Stimulated activated CD4-positive, alpha-beta T cell treated with anti-CD3 and anti-CD28 coated beads, TNF-alpha, amount 100 ng/mL, for 24 hours (primary cell): ENCODE measurements around the gene PTPRT.

ENCODE experiments used
- DNase-seq, 3 experiments: peaks; one replicate each; pipeline ENCODE4 v3.0.0-alpha.2; 2020; ENCODE audit warnings: low read depth in 3 of 3

Gene PTPRT

DNA sequence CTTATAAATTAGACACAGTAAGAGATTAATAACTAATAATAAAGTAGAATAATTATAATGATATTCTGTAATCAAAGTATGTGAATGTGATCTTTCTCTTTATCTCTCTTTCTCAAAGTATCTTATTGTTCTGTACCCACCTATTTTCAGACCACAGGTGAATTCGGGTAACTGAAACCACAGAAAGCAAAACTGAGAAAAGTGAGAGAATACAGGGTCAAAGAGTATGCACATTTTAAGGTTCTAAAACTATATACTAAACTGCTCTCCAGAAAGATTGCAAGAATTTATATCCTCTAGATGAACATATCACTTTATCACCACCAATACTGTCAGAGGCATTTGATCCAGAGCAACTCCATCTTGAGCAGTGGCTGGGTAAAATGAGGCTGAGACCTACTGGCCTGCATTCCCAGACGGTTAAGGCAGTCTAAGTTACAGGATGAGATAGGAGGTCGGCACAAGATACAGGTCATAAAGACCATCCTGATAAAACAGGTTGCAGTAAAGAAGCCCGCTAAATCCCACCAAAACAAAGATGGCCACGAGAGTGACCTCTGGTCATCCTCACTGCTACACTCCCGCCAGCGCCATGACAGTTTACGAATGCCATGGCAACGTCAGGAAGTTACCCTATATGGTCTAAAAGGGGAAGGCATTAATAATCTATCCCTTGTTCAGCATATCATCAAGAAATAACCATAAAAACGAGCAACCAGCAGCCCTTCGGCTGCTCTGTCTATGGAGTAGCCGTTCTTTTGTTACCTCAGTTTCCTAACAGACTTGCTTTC is 211.3 kb downstream of the PTPRT start:
- DNase-seq = no peak

DNA sequence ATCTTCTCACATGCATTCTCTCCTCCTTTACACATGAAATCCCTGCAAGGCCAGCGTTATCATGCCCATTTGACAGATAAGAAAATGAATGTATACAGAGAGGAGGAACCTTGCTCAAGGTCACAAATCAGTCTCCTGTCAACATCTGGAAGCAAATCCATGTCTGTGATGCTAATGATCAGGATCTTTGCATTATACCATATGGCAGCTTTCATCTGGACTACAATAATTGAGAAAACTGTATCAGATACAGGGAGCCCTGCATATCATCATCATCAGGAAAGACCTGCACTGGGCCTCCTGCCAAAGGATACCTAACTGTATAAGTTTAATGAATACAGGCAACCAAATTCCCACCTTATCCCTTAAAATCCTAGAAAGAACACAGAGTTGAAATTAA is 213.7 kb downstream of the PTPRT start:
- DNase-seq = no peak

DNA sequence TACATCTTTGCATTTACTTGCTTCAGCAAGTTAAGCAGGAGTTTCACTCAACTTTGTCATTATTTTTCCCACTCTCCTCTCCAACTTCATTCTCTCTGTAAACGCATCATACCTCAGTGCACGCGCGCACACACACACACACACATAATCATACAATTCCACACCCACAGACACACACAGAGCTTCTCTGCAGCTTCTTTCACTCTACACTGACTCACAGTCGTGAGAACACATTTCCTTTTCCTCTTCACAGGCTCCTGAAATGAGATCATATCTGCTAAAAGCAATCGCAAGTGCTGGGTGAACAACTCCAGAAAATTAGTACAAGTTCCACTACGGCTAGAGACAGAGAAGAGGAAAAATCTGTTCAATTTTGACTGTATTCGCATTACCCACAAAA is 215.4 kb downstream of the PTPRT start:
- DNase-seq = no peak

DNA sequence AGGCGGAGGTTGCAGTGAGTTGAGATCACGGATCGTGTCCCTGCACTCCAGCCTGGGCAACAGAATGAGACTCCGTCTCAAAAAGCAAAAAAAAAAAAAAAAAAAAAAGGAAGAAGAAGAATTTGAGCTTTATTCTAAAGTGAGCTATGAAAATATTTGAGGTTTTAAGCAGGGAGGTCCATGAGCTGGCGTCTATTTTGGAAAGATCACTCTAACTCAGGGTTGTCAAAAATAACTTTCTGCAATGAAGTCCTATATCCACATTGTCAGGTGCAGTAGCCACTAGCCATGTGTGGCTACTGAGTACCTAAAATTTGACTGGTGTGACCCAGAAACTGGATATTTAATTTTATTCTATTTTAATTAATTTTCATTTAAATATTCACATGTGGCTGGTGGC is 217.1 kb downstream of the PTPRT start:
- no peak for DNase-seq

DNA sequence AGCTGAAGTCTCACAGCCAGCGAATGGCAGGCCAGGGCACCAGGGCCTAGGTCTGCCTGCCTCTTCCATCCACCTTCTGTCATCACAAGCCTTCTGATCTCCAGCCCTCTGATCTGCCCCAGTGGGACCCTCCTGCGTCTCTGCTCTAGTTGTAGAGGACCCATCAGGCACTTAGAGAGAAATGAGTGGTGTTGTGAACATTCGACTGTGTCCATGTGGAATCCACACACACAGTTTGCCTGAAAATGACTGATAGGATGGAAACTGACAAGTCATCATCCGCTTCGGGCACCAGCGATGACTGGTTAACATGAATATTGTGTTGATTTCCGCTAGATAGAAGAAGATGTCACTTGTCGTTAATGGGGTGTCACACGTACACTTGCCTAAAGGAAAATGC is 221.0 kb downstream of the PTPRT start:
- DNase-seq = no peak

DNA sequence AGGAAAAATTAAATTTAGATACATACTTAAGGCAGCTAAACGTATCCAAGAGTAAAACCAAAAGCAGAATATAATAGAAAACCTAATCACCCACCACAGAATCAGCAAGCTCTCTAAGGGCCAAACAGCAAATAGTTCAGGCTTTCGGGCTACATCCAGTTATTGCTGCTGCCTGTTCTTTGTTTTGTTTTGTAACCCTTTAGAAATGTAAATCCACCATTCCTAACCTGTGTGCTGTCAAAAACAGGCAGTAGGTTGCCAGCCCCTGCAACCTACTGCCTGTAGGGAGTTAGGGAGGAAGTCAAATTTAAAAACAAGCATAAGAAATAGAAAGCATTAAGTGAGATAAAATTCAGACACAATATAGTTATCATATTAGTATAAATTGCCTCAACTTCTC is 225.9 kb downstream of the PTPRT start:
- no peak for DNase-seq

DNA sequence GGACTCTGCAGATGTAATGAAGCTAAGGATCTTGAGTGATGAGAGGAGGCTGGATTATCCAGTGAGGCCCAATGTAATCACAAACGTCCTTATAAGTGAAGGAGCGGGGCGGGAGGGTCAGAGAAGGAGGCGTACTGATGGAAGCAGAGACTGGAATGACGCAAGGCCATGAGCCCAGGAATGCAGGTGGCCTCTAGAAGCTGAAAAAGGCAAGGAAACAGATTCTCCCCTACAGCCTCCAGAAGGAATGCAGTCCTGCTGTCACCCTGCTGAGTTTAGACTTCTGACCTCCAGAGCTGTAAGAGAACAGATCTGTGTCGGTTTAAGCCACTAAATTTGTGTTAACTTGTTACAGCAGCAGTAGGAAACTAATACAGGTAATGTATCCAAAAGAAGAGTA is 227.9 kb downstream of the PTPRT start:
- DNase-seq = no peak

DNA sequence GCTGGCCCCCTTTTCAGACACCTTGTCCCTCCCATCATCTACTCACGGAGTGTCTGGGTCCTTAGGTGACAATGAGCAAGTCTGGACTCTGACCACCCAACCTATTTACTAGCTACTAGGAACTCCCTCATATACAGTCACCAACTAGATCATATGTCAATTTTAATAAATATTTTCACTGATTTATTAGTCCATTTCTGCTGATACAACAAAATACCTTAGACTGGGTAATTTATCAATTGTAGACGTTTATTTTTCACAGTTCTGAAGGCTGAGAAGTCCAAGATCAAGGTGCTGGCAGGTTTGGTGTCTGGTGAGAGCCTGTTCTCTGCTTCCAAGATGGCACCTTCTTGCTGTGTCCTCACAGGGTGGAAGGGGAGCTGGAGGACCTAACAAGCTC is 229.7 kb downstream of the PTPRT start:
- DNase-seq = no peak

DNA sequence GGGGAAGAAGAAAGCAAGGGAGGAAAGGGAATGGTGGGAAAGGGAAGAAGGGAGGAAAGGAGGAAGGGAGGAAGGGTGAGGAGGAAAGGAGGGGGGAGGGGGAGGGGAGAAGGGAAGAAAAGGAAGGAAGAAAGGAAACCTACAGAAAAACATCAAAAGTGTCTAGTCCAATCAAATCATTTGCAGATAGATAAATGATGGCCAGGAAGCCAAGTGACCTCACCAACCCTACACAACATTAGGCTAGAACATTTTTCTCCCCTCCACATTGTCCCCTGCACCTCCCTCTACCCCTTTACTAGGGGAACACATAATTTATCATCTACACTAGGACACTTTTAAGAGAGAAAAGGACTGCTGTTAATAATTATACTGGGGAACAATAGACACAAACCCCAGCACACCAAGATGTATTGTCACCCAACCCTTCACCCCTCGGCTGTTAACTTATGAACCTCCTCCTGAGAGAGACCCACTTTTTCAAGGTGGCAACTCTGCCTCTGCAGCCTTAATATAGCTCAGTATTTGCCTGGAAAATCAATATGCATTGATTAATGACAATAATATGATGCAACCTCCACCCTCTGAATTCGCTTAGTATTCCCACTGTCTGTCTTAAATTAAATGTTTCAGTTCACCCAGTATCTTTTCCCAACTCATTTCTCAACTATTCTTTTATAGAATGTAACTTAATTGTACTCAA is 231.2 kb downstream of the PTPRT start:
- no peak for DNase-seq

DNA sequence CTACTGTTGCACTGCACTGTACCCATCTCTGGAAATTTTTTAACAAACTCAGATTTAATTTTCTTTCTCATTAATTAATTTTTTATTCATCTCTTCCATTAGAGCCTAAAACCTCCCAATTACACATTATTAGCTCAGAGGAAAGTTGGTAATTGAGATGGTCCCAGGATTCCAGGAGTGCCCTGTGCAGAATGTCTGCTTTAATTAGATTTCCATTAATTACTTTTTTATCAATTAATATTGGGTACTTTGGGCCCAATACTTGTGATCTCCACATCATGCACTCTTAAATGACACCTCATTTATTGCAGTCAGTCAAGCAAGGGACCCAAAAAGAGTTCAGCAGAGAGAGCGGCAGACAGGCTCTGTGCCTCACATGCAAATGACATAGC is 232.0 kb downstream of the PTPRT start:
- DNase-seq = no peak

DNA sequence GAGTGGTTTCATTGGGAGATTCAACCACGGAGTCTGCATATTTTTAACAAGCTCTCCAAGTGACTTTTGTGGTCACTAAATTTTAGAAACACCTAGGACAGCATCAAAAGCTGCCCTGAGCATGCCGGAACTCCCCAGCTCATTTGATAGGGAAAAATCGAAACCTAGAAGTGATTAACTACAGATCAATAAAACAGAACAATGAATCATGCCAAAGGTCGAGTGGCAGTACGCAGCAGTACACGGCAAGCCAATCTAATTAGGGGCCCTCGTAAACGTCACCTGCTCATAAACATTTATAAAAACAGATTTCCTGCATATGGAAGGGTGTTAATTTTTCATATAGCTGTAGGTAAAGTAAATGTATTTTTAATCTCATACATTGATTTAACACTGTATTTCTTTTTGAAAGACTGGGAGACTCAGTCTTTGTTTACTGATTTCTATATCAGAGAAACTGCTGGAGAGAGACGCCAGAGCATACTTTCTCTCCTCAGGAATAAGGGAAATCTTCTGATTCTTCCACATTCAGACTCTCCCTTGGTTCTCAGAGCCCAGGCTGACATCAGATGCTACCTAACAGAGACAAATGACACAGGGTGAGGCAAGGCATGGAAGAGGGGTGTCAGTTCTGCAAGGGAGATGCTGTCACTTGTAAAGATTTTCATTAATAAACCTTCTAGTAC is 232.5 kb downstream of the PTPRT start:
- DNase-seq = no peak

DNA sequence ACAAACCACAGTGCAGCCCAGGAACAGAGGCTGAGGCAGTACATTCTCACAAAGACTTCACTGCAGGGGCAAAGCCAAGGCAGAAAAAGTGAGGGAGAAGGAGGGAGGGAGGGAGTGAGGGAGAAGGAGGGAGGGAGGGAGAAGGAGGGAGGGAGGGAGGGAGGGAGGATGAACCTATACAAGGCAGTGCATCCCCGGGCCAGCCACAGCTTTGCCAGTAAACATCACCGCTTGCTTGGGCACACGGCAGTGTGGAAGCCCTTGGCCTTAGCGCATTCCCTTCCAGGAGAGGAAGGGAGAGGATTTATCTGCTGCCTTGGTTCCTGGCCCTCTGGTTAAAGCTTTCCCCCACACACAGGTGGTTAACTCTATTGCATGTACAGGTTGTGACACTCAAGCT is 234.0 kb downstream of the PTPRT start:
- DNase-seq = no peak

DNA sequence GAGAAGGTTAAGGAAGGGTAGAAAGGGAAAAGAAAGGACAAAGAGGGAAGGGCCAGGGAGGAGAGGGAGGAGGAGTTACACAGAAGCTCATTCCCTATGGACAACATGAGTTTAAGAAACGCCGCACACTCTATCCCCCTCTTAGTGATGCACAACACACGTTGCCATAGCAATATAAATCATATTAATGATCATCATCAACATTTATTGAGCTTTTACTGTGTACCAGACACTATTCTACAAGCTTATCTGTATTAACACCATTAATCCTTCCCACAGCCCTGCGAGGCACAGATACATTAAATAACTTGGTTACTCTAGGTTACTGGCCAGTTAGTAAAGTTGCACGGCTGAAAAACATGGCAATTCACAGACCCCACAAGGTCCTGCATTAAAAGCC is 234.8 kb downstream of the PTPRT start:
- no peak for DNase-seq

DNA sequence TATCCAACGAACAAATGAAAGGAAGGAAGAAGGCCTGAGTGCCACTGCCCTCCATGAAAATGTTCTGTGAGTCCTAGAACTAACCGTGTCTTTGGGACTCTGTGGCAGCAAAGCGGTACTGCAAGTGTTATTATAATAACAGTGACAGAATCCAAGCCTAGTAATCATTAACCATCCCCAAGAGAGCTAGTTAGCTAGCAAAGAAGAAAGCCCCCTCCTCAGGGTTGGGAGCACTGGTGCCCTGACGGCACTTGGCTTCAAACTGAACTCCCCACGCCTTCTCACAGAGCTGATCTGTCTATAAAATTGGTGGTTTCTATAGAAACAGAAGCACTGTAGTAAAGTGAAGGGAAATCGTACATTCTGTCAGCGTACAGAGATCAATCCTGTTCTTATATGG is 239.8 kb downstream of the PTPRT start:
- DNase-seq = no peak

DNA sequence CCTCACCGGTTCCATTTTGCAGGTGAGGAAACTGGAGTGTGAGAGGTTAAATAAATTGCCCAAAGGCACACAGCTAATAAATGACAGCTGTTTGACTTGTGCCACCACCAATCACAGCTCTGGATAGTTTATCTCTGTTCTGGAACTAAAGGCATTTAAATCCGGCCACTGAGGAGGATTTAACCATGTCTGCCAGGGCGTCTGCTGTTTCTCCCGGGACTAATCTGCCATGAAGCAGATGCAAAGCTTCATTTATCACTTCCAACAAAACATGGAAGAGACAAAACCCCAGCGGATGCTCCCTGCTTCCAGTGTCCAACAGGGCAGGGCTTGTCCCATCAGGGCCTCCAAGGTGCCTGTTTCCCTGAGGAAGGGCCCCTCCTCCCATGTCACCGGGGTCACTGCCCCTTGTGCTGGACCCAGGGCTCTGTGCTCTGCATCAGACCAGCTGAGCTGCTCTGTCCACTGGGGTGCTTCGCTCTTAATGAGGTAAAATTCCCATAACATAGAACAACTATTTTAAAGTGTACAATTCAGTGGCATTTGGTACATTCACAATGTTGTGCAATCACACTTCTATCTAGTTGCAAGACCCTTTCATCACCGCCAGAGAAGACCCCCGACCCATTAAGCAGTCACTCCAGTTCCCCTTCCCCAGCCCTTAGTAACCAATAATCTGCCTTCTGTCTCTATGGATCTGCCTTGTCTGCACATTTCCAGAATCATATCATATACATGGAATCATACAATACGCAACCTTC is 244.3 kb downstream of the PTPRT start:
- DNase-seq = no peak

DNA sequence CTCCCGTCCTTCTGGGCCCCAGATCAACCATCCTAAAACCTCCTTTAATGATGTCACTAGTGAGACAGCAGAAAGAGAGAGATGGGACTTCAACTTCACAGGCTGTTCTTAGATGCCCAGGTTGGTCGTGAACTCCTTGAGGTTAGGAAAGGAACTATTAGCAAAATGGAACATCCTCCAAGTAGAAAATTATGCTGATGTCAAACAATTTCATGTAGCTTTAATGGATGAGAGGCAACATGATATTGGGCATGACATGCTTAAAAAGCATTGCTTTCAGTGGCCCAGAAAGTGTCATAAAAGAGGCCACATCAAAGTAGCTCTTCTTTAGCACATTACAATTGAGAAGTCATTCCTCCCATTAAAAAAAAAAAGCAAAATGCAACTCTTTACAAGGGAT is 248.1 kb downstream of the PTPRT start:
- no peak for DNase-seq

DNA sequence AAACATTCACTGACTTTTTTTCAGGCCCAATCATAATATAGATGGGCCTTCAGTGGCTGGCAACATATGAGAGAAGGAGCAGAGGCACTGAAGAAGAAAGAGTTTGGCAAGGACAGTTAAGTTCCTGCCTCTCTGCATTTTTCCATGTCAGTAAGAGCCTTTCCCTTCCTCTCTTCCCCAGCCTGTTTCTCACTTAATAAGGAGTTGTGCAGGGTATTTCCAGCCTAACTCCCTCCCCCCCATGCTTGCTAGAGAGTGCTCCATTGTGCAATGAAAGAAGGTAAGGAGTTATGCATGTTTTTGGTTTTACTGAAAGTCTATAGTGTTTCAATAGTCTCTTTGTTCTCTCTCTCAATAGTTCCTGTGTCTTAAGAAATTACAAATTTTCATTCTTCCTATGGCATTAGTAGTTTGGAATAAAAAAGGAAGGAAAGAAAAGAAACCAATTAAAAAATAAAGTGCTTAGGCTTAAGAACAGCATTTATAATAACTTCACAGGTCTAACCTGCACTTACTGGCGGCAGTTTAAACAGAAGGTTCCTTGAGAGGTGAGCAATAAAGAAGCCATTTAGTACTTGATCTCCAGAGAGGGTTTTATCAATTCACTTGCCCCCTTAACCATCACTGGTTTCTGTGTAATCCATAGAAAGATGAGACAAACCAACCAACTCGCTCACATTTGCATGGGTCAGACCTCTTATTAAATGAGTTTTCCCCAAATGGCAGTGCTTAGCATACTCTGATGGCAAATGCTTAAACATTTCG is 251.1 kb downstream of the PTPRT start:
- no peak for DNase-seq

DNA sequence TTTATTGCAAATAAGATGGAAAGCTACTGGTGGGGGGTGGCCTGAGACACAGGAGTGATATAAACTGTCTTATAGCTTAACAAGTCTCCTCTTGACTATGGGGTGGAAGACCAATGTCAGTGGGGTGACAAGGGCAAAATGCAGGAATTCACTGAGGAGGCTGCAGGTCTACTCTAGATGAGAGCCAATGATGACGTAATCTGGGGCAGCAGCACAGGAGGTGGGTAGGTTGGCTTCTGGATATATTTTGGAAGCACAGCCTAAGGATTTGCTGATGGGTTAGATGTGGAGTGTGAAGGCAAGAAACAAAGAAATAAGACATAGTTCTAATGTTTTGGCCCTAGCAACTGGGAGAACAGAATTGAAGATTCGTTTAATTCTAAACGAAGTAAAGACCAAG is 253.2 kb downstream of the PTPRT start:
- no peak for DNase-seq

DNA sequence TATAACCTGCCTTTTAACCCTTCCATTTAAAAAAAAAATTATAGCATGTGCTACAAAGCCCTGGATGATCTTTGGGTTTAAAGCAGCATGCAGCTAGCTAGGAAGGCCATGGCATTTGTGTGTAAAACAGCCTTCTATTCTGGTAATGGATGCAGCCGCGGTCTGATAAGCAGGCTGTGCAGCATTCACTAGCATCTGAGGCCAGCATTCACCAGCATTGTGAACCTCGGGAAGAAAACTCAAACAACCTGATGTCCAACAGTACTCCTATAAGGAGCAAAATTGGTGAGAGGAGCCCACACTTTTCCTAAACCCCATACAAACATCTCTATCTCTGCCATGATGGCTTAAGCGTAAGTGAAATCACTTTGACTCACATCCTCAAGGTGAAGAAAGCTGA is 265.5 kb downstream of the PTPRT start:
- no peak for DNase-seq

DNA sequence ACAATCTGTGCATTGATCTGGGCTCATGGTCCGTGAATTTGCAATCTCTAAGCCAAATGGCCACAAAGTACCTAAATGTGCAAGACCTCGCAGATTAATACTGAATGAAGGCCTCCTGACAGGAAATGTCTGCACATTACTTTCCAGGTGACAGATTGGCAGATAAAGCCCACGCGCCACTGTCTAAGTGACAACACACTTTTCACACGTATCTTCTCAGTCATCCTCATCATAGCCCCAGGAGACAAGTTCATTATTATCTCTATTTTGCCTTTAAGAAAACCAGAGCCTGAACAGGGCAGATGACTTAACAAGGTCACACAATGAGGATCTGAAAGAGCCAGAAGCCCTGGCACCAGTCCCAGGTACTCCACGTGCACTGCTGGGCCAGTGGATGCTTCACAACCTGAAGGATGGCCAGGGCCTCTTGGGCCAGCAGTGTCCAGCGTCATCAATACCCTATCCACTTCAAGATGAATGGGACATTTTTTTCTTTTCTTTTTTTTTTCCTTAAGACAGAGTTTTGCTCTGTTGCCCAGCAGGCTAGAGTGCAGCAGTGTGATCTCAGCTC is 266.3 kb downstream of the PTPRT start:
- DNase-seq = no peak

DNA sequence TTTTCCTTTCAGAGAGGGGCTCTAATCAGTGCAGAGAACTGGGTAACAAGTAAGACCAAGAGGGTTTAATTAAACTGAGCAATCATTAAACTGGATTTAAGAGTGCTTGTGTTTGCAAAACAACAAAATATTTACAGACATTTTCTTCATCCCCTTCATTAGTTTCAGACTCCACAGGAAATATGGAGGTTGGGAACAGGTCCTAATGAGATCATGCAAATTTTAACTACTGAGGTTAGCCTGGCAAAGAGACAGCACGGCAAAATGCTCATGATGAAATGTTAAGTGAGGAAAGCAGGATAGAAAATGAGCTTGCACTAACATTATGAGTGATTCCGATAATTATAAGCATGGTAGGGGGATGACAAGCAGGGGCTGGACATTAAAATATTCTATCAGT is 268.9 kb downstream of the PTPRT start:
- no peak for DNase-seq
